HG03558 (cell line): ENCODE data around the gene RBBP8.
A peak's percentile ranks its signal among the peaks of the same experiment; 100 is the strongest.

Experiments used
- ATAC-seq: cut with Tn5 transposase; IDR thresholded peaks from one replicate; pipeline ENCODE4 v1.9.1; 2021; ENCODE audit warnings: moderate number of reproducible peaks; ENCODE audit not compliant: unreplicated experiment; ENCODE audit errors: extremely low read depth

Gene RBBP8

GRCh38 chr18:22985250-22985649, 52.1 kb downstream of the RBBP8 start:
- no peak for ATAC-seq

- ATAC-seq, result peak; percentile 22
Measured at GRCh38 chr18:22987547-22988189, 54.5 kb downstream of the RBBP8 start.

DNA sequence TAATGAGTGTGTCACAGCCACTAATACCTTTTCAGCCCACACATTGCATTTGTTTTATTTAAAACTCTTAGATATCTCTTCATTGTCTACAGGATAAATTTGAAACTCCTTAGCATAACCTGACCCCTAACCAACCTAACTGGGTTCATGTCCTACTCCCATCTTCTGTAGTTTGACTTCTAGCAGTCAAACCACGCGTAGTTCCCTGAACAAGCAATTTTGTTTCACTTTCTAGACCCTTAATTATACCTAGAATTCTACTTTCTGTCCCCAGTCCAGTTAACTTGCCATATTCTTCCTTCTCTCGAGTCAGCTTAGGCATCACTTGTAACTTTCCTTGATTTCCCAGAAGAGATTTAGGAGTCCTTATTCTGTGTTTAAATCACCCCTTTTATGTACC, 55.1 kb downstream of the RBBP8 start:
- peak; percentile 55 for ATAC-seq

DNA sequence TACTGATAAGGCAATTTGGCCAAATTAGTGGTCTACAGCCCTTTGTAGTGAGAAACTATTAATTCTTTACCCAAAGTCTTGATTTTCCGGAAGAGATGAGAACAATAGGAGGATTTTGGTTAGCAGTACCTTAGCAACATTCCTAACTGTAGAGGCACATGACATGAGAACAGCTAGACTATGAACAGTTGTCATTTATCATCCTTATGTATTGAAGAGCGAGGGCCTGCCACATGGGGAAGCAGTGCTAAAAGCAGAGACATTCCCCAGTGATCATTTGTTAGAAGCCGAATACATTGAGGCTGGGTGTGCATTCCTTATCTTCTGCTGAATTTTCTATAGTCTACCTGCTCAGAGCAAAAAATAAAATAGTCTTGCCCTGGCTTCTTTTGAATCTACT, 65.2 kb downstream of the RBBP8 start:
- ATAC-seq, result no peak

- ATAC-seq, result no peak
Measured at GRCh38 chr18:22999212-22999611, 66.1 kb downstream of the RBBP8 start.

DNA sequence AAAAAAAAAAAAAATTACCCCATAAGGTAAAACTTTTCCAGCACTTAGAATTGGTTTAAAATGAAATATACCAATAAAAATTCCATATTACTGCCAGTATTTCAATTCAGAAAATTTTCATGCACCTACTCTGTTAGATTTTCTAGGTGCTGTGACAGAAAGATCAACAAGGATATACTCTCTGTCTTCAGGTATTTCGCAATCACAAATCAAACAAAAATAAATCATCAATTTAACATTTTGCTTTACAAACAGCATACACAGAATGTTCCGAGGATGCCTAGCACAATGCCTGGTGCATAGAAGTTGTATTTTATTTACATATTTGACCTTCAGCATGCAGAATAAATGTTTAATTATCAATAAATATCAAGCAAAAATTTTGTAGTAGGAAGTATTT, 66.5 kb downstream of the RBBP8 start:
- ATAC-seq, result no peak

DNA sequence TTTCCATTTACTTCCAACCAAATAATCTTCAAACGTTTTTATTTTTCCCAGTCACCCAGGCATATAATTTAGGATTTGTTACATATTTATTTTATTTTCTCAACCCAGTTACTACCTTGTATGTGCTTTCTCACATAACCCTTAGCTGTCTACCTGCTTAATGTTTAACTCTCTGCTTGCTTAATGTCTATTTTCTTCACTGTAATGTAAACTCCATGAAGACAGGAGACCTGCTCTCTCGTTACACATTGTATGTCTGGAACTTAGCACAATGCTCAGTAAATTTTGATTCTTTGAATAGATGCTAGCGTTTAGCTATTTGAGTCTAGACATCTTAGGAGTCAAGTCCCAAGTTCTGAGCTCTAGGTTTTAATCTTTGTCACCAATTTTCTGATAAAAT, 70.2 kb downstream of the RBBP8 start:
- no peak for ATAC-seq

DNA sequence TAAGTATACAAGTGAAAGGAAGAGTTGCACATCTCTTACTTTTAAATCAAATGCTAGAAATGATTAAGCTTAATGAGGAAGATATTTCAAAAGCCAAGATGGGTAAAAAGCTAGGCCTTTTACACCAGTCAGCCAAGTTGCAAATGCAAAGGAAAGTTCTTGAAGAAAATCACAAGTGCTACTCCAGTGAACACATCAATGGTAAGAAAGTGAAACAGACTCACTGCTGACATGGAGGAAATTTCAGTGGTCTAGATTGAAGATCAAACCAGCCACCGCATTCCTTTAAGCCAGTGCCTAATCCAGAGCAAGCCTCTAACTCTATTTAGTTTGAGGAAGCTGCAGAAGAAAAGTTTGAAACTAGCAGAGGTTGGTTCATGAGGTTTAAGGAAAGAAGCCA, 79.1 kb downstream of the RBBP8 start:
- no peak for ATAC-seq

DNA sequence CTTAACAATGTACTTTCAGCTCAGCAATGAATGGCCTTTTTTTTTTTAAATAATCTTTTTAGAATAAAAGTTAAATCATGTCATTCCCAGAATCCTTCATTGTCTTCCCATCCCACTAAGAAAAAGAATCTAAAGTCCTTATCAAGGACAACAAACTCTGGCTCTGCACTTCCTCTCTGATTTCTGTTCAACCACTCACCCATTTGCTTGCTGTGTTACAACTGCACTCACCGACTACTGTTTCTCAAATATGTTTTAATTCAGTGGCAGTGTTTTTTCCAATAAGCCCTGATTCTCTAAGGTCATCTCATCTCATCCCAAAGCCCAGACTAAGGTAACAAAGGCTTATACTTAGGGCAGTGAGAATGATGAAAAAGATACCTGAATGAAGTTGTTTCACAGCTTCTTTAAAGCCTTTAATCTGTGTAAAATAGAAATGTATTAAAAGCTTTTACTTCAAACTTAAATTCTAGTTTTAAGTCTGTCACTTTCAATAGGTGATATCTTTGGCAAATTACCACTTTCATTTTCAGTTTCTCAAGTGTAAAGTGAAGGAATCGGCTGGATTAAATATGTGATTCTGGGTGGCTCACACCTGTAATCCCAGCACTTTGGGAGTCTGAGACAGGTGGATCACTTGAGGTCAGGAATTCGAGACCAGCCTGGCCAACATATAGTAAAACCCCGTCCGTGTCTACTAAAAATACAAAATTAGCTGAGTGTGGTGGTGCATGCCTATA, 87.6 kb downstream of the RBBP8 start:
- ATAC-seq, result no peak

DNA sequence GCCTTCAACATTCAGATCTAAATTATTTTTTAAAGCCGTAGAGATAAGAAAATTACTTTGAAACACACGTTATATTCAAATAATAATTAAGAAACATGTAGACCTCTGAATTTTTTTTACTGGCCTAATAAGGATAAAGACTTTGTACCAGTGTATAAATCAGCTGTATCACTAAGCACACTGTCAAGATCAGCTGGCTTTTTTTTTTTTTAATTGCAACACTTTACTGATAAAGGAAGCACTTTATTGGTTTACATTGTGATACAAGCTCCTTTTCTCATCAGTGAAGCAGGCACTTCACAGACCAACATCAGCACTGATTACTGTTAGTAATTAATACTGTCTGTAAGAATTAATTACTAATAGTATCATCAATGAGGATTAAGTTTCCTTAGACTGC, 88.5 kb downstream of the RBBP8 start:
- no peak for ATAC-seq

GRCh38 chr18:23032030-23032582, 99.0 kb downstream of the RBBP8 start:
- ATAC-seq, result no peak

- ATAC-seq, result no peak
Measured at GRCh38 chr18:23033056-23033455, 99.9 kb downstream of the RBBP8 start.

DNA sequence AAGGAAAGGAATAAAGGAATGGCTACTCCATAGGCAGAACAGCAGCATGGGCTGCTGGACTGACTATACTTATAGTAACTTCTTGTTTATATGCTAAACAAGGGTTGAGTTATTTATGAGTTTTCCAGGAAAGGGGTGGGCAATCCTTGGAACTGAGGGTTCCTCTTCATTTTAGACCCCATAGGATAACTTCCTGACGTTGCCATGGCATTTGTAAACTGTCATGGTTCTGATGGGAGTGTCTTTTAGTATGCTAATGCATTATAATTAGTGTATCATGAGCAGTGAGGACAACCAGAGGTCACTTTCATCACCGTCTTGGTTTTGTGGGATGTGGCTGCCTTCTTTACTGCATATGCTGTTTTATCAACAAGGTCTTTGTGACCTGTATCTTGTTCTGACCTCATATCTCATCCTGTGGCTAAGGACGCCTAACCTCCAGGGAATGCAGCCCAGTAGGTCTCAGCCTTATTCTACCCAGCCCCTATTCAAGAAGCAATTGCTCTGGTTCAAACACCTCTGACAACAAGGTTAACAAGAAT, 103.6 kb downstream of the RBBP8 start:
- ATAC-seq, result no peak

DNA sequence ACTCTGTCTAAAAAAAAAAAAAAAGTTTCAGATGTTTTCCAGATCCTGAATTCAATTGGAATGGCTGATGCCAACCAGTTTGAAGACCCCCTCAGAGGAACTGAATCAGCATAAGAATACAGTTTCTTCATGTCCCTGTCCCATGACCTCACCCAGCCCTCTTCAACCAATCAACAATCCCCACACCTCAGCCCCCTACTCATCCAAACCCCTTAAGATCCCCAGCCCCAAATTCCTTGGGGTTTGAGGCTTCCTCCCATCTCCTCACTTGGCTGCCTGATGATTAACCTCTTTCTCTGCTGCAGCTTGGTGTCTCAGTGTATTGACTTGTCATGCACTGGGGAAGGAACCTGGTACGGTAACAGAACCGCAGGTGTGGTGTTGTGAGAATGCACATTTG, 104.5 kb downstream of the RBBP8 start:
- no peak for ATAC-seq

DNA sequence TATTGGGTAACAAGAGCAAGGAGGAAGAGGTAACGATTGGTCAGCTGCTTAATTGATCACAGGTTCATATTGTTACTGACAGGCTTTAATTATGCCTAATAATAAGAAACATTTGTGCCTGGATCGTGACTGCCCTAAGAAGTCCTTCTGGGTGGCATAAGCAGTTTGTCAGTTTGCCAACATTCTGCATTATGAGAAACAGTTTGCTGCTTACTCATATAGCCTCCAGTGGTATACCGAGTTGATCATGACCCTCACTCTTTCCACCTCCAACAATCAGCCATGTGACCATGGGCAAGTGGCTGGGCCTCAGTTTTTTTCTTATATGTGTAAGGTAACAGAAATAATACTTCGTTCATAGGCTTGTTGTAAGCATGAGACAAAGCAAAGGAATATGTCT, 105.6 kb downstream of the RBBP8 start:
- ATAC-seq, result no peak

- no peak for ATAC-seq
Measured at GRCh38 chr18:23042133-23042532, 109.0 kb downstream of the RBBP8 start.

- no peak for ATAC-seq
Measured at GRCh38 chr18:23043803-23044376, 110.8 kb downstream of the RBBP8 start.

DNA sequence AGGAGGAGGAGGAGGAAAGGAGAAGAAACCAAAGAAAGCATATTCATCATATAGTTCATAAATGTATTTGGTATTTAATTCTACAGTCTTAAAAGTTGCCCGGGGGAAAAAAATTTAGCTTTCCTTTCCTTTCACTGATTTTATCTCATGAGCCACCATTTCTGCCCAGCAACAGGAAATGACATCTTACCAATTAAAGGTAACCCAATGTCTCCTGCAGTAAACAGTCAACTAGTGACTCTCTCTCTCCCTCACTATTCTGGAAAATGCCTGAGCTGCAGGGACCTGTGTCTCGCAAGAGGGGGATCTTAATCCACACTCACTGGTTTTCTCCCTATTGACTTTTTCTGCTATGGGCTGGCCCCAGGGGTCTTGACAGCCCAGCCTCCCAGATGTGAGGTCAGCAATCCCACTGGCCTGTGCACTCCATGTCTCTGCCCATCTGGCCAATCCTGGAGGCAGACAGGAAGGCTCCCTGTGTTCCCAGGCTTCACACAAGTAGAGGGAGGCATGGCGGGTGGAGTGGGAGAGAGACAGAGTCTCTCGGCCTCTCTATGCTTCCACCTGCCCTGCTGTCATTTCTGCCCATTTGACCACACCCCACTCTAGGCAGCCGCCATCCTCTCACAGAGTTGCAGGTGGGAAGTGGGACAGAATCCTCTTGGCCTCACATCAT, 116.7 kb downstream of the RBBP8 start:
- ATAC-seq, result no peak

GRCh38 chr18:23053776-23054457, 120.8 kb downstream of the RBBP8 start:
- ATAC-seq, result no peak

- ATAC-seq, result no peak
Measured at GRCh38 chr18:23054553-23054952, 121.4 kb downstream of the RBBP8 start.
